ENCODE data around the gene DDX47.
"Not testable (repeated sequence)": the region's sequence is repeated elsewhere in the genome, so short reads cannot be mapped to it uniquely, and the experiment has no call there.

DDX47 gene

DNA sequence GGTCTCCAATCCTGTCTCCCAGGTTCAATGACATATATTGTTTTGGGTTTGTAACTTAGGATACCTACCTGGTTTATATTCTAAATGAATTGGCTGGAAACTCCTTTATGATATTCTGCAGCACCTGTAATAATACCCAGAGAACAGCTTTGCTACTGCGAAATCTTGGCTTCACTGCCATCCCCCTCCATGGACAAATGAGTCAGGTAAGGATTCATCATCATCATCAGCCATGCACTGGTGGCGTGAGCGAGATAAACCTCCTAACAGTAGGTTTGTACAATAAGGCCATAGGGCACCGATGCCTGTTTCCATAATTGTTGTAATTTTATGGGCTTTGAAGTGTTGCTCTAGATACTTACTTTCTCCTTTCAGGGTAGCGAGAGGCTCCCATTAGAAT is 10.7 kb downstream of the DDX47 start:
- DNase-seq: no peak

DNA sequence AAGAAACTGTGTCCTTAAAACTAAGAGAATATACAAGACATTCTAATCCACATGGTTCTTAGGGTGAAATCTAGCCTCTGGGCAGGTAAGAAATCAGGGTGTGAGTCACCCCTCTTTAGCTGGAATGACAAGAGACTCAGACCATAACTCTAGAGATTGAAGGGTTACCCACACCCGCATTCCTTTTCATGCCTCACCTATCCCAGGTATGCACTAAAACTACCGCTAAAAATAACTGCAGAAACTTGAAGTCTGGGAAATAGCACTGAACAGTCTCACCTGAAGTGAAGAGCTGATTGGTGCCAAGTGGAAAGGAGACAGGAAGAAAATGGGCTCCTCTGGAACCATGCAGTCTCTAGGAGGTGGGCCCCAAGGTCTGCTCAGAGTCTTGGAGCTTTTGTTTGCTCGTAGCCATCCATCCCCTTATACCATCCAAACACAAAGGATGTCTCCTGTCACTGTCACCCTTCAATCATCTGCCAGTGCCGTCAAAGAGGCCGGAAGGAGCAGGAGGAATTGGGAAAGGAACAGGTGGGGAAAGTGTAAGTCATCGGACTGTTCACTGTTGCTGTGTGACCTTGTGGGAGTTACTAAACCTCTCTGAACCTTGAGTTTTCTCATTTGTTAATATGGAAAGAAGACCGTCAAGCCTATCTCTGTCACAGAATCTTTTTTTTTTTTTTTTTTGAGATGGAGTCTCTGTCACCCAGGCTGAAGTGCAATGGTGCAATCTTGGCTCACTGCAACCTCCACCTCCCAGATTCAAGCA is 22.4 kb downstream of the DDX47 start:
- no peak for DNase-seq

GRCh38 chr12:12836571-12836970 is 23.4 kb downstream of the DDX47 start:
- DNase-seq: no peak

DNA sequence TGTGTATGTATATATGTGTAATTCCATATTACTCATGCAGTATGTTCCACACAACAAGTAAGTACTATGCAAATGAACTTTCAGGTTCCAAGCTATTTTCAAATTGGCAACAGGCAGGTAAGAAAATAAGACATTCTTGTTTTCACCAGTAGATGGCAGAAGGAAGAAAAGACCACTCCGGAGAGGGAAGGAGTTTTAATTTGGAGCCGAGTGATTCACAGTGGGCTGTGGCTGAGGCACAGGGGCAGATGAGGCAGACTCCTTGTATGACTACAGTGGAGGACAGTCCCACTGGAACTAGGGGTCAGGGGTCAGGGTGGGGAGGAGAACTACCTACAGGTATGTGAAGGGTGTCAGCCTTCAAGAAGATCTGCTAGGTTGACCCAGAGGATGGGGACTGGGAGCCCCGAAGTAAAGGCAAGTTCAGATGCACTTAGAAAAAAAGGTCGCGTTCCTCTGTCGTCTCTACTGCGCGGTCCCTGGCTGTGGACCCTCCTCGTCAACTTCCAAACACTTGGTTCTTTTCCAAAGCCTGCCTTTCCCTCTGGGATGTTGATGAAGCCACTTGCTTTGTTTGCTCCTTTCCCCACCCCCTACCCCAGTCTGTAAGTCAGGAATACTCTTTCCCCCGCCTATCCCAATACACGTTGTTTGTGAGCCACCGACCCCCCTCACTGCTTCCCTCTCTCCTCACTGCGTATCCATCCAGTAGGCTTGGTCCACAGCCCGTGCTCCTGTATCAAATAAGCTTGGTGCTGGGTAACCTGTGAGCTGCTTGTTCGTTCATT is 24.1 kb downstream of the DDX47 start:
- DNase-seq: peak; percentile 81

DNA sequence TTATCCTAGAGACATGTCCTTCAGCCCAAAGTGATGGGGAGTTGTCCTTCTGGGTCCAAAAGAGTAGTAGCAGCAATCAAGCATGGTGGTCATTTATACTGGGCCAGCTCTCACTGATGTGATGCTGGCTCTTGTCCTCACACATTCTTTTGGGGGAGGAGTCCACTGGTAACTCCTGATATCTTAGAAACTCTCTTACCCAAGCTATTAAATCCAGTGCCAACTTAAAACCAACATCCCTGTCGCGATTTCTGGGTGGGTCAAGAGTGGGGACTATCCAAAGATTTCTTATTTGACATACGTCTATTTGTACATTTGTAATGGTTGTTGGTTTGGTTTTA is 24.6 kb downstream of the DDX47 start:
- DNase-seq: no peak

DNA sequence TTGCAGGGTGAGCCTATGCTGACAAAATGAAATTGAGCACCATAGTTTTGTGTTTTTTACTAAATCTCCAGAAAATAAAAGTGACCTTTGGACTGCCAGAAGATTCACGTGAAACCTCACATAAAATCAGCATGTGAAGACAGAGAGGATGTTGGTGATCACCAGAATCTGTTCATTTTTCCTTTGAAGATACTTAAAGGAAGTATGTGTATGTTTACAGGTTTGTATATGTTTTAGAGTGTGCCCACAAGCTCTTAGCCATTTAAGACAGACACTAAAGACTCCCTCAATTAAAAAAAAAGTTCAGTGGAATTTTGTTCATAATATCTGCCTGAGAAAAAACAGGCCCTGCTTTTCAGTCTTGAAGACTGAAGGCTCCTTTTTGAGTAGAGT is 25.9 kb downstream of the DDX47 start:
- no peak for DNase-seq

DNA sequence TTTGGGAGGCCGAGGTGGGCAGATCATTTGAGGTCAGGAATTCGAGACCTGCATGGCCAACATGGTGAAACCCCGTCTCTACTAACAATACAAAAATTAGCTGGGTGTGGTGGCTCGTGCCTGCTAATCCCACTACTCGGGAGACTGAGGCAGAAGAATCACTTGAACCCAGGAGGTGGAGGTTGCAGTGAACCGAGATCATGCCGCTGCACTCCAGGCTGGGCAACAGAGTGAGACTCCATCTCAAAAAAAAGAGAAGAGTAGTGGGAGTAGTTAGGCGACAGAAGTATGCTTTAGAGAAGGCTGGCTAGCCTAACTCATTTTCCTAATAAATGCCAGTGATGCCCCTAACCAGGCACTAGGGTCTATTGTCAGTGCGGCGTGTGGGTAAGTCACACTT is 26.3 kb downstream of the DDX47 start:
- not testable (repeated sequence) for DNase-seq

- no peak for DNase-seq
These were observed 26.9 kb downstream of the DDX47 start for GRCh38 chr12:12839873-12840579.

GRCh38 chr12:12840580-12840899 is 27.4 kb downstream of the DDX47 start:
- no peak for DNase-seq

DNA sequence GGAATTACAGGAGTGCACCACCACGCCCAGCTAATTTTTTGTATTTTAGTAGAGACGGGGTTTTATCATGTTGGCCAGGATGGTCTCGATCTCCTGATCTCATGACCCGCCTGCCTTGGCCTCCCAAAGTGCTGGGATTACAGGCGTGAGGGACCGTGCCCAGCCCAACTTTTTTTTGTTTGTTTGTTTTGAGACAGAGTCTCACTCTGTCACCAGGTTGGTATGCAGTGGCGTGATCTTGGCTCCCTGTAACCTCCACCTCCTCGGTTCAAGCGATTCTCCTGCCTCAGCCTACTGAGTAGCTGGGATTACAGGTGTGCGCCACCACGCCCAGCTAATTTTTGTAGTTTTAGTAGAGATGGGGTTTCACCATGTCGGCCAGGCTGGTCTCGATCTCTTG is 28.3 kb downstream of the DDX47 start:
- DNase-seq: not testable (repeated sequence)

GRCh38 chr12:12845794-12846243 is 32.7 kb downstream of the DDX47 start:
- peak; percentile 20 for DNase-seq

- peak; percentile 14 for DNase-seq
These were observed 33.6 kb downstream of the DDX47 start for GRCh38 chr12:12846780-12847179.

DNA sequence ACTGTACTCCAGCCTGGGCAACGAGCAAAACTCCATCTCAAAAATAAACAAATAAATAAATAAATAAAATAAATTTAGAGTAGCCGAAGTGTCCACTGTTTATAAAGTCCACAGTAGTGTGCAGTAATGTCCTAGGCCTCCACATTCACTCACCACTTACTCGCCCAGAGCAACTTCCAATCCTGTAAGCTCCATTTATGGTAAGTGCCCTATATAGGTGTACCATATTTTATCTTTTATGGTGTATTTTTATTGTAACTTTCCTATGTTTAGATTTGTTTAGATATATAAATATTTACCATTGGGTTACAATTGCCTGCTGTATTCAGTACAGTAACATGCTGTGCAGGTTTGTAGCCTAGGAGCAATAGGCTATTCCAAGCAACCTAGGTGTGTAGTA is 40.3 kb downstream of the DDX47 start:
- DNase-seq: no peak

GRCh38 chr12:12859690-12860089 is 46.5 kb downstream of the DDX47 start:
- DNase-seq: no peak

DNA sequence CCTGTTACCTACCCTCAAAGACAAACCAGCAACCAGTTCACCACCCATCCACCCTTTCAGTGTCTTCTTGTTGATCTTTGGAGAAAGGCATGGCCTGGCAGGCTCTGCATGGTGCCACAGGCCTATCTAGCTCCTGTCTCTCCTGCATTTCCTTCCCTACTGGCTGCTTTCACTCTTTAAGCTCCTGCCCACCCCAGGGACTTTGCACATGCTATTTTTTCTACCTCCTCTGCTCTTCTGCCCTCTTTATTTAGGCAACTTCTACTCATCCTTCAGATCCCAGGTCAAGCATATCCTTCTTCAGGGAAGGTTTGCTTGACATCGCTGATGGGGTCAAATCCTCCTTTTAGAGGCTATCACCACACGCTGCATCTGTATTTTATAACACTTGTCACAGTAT is 51.1 kb downstream of the DDX47 start:
- DNase-seq: no peak

DNA sequence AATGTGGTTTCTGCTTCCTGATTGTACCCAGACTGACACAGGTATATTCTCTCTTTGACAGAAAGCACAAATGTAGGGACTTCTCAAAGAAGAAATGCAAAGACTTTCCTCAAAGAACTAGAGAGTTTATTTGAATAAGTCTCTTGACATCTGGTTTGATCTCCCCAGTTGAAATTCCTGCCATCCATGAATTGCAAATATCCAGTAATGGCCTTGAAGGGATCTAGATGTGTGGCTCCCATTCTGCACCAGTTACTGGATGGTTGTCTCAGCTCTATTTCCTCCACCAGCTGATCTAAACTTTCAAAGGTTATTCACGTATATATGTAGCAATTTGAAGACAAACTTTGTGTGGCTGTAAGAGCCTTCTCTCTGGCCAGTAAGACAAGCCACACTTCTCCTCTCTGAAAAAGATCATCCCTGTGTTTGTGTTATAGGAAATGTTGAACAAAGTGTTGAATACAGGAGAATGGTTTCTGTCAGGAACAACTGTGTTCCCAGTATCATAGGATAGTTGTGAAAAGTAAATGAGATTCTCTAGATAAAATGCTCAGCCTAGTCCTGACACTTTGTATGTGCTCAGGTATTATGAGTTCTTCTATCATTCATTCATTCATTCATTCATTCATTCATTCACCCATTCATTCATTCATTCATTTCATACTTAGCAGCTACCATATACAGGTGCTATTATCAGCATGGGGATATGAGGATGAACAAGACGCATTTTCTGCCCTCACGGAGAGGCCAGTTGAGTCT is 55.5 kb downstream of the DDX47 start:
- DNase-seq: no peak

GRCh38 chr12:12870465-12870864 is 57.3 kb downstream of the DDX47 start:
- DNase-seq: no peak

GRCh38 chr12:12871587-12872138 is 58.5 kb downstream of the DDX47 start:
- DNase-seq: no peak

DNA sequence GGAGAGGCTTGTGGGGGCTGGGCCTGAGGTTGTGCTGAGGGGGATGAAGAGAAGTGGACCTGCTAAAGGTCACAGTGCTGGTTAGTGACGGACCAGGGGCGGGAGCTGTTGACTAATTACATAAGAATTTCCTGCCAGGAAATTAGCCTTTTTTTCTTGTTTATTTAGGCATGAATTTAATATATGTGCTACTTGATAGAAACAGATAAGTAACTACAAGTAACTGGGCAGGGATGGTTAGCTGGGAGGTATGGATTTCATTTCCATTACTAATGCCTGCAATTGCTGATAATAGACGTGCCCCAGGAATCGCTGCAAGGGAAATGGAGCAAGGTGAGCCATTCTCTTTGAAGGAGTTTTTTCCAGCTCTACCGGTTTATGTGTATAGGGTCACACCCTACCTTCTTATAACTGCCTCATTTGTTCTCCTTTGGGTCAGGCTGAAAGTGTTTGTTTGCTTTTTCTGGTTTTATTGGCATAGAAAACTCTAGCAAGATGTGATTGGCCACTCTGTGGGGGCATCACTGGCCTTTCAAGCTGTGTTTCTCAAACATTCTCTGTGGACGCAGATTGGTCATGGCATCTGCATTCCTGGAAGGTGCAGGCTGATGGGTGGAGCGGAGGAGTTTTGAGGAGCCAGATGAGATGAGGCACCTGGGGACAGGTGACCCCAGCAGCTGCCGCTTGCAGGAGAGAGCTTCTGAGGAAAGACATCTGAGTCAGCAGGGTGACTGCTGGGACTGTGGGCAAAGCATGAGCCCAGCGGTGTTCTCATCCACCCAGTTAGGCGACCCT is 59.2 kb downstream of the DDX47 start:
- DNase-seq: no peak

- DNase-seq: no peak
These were observed 59.8 kb downstream of the DDX47 start for GRCh38 chr12:12872934-12873275.

DNA sequence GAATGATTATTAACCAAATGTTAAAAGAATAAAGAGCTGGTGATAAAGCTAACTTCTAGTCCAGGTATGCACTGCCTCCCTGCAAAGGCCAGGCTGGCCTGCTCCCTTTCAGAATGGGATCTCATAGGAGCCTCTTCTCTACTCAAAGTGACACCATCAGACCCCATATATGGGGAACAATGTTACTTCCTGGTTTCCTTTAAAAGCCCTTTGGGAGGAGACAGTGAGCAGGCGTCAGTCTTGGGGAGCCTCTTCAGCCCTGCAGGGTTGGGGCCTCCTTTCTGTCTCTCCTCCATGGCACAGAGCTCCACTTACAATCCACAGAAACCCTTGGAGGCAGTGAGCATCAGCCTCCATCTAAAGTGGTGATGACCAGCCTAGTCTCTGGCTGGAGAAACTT is 60.9 kb downstream of the DDX47 start:
- DNase-seq: no peak

DNA sequence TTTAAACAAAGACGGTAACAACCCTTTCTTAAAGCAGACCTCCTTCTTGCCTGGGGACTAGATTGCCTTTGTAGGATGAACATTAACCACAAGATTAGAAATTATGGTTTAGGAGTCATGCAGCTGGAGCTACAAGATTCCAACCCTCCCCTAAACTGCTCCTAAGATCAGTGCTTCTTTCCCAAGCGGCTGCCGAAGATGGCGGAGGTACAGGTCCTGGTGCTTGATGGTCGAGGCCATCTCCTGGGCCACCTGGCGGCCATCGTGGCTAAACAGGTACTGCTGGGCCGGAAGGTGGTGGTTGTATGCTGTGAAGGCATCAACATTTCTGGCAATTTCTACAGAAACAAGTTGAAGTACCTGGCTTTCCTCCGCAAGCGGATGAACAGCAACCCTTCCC is 62.2 kb downstream of the DDX47 start:
- not testable (repeated sequence) for DNase-seq

Data from activated CD4-positive, alpha-beta T cell treated with anti-CD3 and anti-CD28 coated beads, Interleukin-10, Interleukin-2, amounts not matched to agents 100 ng/mL and 50 ng/mL, durations not matched to agents 16 hours and 8 hours (primary cell).